K562 (cell line): ENCODE measurements around the gene SFT2D2. TPM values are rescaled to one million over a fixed set of nuclear protein-coding genes. Genes with fewer than 3 reads are reported as not detected.

Source experiments
- ATAC-seq: fragments of 200-7000 bp; cut with Tn5 transposase; 3 replicates; pipeline ENCODE4 v1.9.1; 2020; ENCODE audit warnings: moderate library complexity
- BruUV-seq: library from RNA; stranded (reverse); fragments of 400-500 nt; replicated peaks from 2 replicates; lab custom pipeline; 2021; lab: Mats Ljungman, UMichigan
- CTCF ChIA-PET: fragments of 300-600 bp; formaldehyde crosslinking; extraction: SDS; loops from one replicate; lab custom pipeline; 2021; ENCODE audit warnings: low intra/inter-chr PET ratio; lab: Yijun Ruan, JAX
- POLR2A ChIA-PET: fragments of 300-600, 350-650 bp; sonication (Branson Sonifier 250); formaldehyde crosslinking; extraction: SDS; loops from one replicate; lab custom pipeline; 2021; ENCODE audit warnings: antibody characterized with exemption, inconsistent platforms; lab: Yijun Ruan, JAX
- DNase-seq, 4 experiments: peaks; one replicate each; pipeline versions ENCODE4 v3.0.0 to v3.0.0-alpha.2; 2011 to 2018; ENCODE audit warnings: low spot score in 3 of 4, mixed read lengths in 3 of 4; ENCODE audit errors: extremely low read depth in 1 of 4
- FAIRE-seq: peaks from 2 replicates; lab custom pipeline; 2011; peaks lifted over from hg19 to GRCh38; lab: Jason Lieb, UNC
- H2AFZ ChIP-seq: 2 replicates; pipeline ENCODE4 v1.6.0; 2011; ENCODE audit warnings: low read depth, low read length, control low read depth, inconsistent platforms
- H3K27ac ChIP-seq: fragments of 200-600 bp; 3 replicates; pipeline ENCODE4 v1.8.0; 2011; ENCODE audit warnings: low read depth, mild to moderate bottlenecking, control low read depth, inconsistent platforms, low read length, moderate library complexity, mixed read lengths; ENCODE audit errors: extremely low read depth
- H3K27me3 ChIP-seq, 2 experiments: fragments of 300-600 bp in 1 of 2; 2 replicates in 1 of 2; 3 replicates in 1 of 2; pipeline versions ENCODE4 v1.6.0 to v1.8.0; 2011; ENCODE audit warnings: inconsistent platforms in 2 of 2, low read length in 2 of 2, mild to moderate bottlenecking in 1 of 2, mixed read lengths in 1 of 2, moderate library complexity in 1 of 2; ENCODE audit not compliant: control insufficient read depth in 2 of 2, insufficient read depth in 2 of 2
- H3K36me3 ChIP-seq: fragments of 300-600 bp; 3 replicates; pipeline ENCODE4 v1.8.0; 2011; ENCODE audit warnings: mild to moderate bottlenecking, low read length, inconsistent platforms; ENCODE audit not compliant: control insufficient read depth, insufficient read depth
- H3K4me1 ChIP-seq, 2 experiments: fragments of 200-600 bp in 1 of 2; replicated peaks in 1 of 2; 2 replicates in 1 of 2; 3 replicates in 1 of 2; pipeline versions ENCODE4 v1.5.1 to v1.8.0; 2011; ENCODE audit warnings: inconsistent platforms in 2 of 2, low read length in 2 of 2, mild to moderate bottlenecking in 1 of 2, mixed read lengths in 1 of 2, moderate library complexity in 1 of 2; ENCODE audit not compliant: control insufficient read depth in 2 of 2, insufficient read depth in 2 of 2
- H3K4me2 ChIP-seq: 2 replicates; pipeline ENCODE4 v1.6.1; 2011; ENCODE audit warnings: low read length, control low read depth, inconsistent platforms, mixed read lengths; ENCODE audit not compliant: insufficient read depth
- H3K4me3 ChIP-seq: fragments of 200-600 bp; sonication (generic), shearing (Covaris generic); 2 replicates; pipeline ENCODE4 v1.5.1; 2016; ENCODE audit warnings: control low read depth, inconsistent platforms
- H3K79me2 ChIP-seq: fragments of 200-600 bp; 3 replicates; pipeline ENCODE4 v1.8.0; 2011; ENCODE audit warnings: low read length, inconsistent platforms; ENCODE audit not compliant: control insufficient read depth, insufficient read depth
- H3K9ac ChIP-seq, 2 experiments: 2 replicates each; pipeline versions ENCODE4 v1.6.0 to v1.6.1; 2011; ENCODE audit warnings: low read depth in 2 of 2, low read length in 2 of 2, control low read depth in 1 of 2, inconsistent platforms in 1 of 2, mild to moderate bottlenecking in 1 of 2, mixed read lengths in 1 of 2; ENCODE audit not compliant: insufficient read depth in 1 of 2
- H3K9me1 ChIP-seq: one replicate; pipeline ENCODE4 v1.6.0; 2011; ENCODE audit warnings: inconsistent platforms, mild to moderate bottlenecking, low read length, moderate library complexity; ENCODE audit not compliant: control insufficient read depth, insufficient read depth
- H3K9me3 ChIP-seq: replicated peaks from 2 replicates; pipeline ENCODE4 v1.5.1; 2011; ENCODE audit warnings: low read depth, low read length, inconsistent platforms; ENCODE audit not compliant: control insufficient read depth, insufficient read depth
- H4K20me1 ChIP-seq: replicated peaks from 2 replicates; pipeline ENCODE4 v1.6.1; 2011; ENCODE audit warnings: low read length, inconsistent platforms, mixed read lengths; ENCODE audit not compliant: control insufficient read depth, insufficient read depth
- HDAC2 ChIP-seq: fragments of 450-650 bp; IDR thresholded peaks from 2 replicates; pipeline ENCODE4 v1.6.1; 2016; ENCODE audit warnings: mild to moderate bottlenecking
- WGBS: fragments of 100-300 bp; shearing (Covaris generic); methylation state at CpG from one replicate; pipeline ENCODE4 v1.1.6; 2016; ENCODE audit warnings: low coverage, mixed read lengths; ENCODE audit not compliant: insufficient coverage; ENCODE audit errors: missing lambda C conversion rate; 5-methylcytosine and 5-hydroxymethylcytosine counted together
- in situ Hi-C: fragments of 300-500 bp; cut with MboI; formaldehyde crosslinking; loops from 4 replicates; pipeline ENCODE4 v1.15.0; 2018; ENCODE audit warnings: inconsistent platforms, mixed read lengths
- intact Hi-C: fragments of 100-400 bp; cut with micrococcal nuclease; formaldehyde crosslinking; loops from 2 replicates; pipeline ENCODE4 v1.14.2; 2022
- polyA plus RNA-seq, 8 experiments: library from polyadenylated mRNA; depleted of rRNA in 4 of 8; stranded (reverse) in 5 of 8; unstranded in 3 of 8; fragments of >200 nt; fragmentation: Nextera tagmentation in 2 of 8; fragmentation: Illumina TruSeq in 1 of 8; extraction: Ambion mirVana in 2 of 8; extraction: Trizol in 1 of 8; gene quantifications; 2 replicates each; pipeline versions ENCODE4 v1.2.1 to v1.2.3, GENCODE V29; 2011 to 2014; ENCODE audit warnings: inconsistent platforms in 1 of 8, missing spikeins in 1 of 8
- total RNA-seq, 7 experiments: library from RNA; depleted of rRNA in 6 of 7; stranded (reverse); fragments of >200 nt in 6 of 7; fragmentation: Illumina TruSeq in 2 of 7; extraction: Trizol in 2 of 7; gene quantifications; 2 replicates each; pipeline versions ENCODE4 v1.2.1 to v1.2.3, GENCODE V29; 2011 to 2021; ENCODE audit warnings: low replicate concordance in 1 of 7
- TF ChIP-seq, protein P1 (sequence below), 2 experiments: IDR thresholded peaks; 2 replicates each; pipeline ENCODE4 v1.6.1; 2012; ENCODE audit warnings: improper control_type of control experiment in 2 of 2, low read depth in 2 of 2, low read length in 2 of 2, borderline replicate concordance in 1 of 2
- TF ChIP-seq, protein P2 (sequence below): fragments of 450-650 bp; IDR thresholded peaks from 2 replicates; pipeline ENCODE4 v1.6.1; 2018; ENCODE audit not compliant: partially characterized antibody

The SFT2D2 gene
- total and polyA plus RNA-seq, 9 of the 15 experiments (the other 6 are each of a cell fraction or from before 2014, with no cell fraction given) = 3.4 to 50.1 (median 21.6) TPM

DNA sequence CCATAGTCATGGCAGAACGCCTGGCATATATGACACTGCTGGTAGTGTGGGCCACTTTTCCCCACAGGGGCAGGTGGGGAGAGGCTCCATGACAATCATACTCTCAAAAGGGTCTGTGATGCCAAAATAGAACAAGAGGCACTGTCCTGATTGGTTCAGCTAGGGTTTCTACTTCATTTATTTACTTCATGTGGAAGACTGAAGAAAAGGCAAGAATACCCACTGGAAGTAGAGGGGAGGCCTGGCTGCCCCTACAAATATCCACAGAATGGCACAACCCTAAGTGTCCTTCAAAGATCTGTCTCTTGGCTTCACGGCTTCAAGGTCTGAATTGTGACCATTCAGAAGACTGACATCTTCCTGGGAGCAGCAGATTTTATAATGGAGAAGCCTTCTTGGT lies 4.5 kb upstream of the SFT2D2 start:
- Histone ChIP-seq H3K9ac (no peak overlapping the region), H3K9me3 (no peaks in the 10 kb centered on the region), H2AFZ (peak overlapping the region; percentile 96), H3K79me2 (peaks cover 33% of the 10 kb centered on the region), H3K27me3 (no peaks in the 10 kb centered on the region), H3K27ac (no peak overlapping the region), H3K4me1 (peaks cover 22 to 37% of the 10 kb centered on the region in 2 experiments; a peak in 4 of 5 replicates), H4K20me1 (no peaks in the 10 kb centered on the region), H3K4me2 (no peak overlapping the region), H3K9me1 (no peaks in the 10 kb centered on the region), H3K36me3 (no peaks in the 10 kb centered on the region), H3K4me3 (no peak overlapping the region)
- CTCF ChIA-PET = no interaction called here
- 88% methylated on average over 2 of the region's 2 CpGs for WGBS
- POLR2A ChIA-PET = interaction anchor here (0.6 to 1.0 kb wide), 3 partner anchors 9 to 1570 kb away, joined by 3 to 4 read pairs (median 4); no protein-coding TSS in a partner anchor
- FAIRE-seq (no peak), ATAC-seq (no peak), DNase-seq (no peak)
- in situ Hi-C loops = no loop called here
- intact Hi-C loops = loop anchor here (5.0 to 10.0 kb wide), 2 partner anchors 59 to 126 kb away; no protein-coding TSS in a partner anchor
- BruUV-seq = no TSS peak
- TF ChIP-seq HDAC2 = no peak
- TF ChIP-seq, protein P1, sequence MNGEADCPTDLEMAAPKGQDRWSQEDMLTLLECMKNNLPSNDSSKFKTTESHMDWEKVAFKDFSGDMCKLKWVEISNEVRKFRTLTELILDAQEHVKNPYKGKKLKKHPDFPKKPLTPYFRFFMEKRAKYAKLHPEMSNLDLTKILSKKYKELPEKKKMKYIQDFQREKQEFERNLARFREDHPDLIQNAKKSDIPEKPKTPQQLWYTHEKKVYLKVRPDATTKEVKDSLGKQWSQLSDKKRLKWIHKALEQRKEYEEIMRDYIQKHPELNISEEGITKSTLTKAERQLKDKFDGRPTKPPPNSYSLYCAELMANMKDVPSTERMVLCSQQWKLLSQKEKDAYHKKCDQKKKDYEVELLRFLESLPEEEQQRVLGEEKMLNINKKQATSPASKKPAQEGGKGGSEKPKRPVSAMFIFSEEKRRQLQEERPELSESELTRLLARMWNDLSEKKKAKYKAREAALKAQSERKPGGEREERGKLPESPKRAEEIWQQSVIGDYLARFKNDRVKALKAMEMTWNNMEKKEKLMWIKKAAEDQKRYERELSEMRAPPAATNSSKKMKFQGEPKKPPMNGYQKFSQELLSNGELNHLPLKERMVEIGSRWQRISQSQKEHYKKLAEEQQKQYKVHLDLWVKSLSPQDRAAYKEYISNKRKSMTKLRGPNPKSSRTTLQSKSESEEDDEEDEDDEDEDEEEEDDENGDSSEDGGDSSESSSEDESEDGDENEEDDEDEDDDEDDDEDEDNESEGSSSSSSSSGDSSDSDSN (IDR thresholded peaks at IDR 0.05; ENCODE audit: borderline replicate concordance in 1 of 2, low read depth in 2 of 2, low read length in 2 of 2) = no peak
- TF ChIP-seq, protein P2, sequence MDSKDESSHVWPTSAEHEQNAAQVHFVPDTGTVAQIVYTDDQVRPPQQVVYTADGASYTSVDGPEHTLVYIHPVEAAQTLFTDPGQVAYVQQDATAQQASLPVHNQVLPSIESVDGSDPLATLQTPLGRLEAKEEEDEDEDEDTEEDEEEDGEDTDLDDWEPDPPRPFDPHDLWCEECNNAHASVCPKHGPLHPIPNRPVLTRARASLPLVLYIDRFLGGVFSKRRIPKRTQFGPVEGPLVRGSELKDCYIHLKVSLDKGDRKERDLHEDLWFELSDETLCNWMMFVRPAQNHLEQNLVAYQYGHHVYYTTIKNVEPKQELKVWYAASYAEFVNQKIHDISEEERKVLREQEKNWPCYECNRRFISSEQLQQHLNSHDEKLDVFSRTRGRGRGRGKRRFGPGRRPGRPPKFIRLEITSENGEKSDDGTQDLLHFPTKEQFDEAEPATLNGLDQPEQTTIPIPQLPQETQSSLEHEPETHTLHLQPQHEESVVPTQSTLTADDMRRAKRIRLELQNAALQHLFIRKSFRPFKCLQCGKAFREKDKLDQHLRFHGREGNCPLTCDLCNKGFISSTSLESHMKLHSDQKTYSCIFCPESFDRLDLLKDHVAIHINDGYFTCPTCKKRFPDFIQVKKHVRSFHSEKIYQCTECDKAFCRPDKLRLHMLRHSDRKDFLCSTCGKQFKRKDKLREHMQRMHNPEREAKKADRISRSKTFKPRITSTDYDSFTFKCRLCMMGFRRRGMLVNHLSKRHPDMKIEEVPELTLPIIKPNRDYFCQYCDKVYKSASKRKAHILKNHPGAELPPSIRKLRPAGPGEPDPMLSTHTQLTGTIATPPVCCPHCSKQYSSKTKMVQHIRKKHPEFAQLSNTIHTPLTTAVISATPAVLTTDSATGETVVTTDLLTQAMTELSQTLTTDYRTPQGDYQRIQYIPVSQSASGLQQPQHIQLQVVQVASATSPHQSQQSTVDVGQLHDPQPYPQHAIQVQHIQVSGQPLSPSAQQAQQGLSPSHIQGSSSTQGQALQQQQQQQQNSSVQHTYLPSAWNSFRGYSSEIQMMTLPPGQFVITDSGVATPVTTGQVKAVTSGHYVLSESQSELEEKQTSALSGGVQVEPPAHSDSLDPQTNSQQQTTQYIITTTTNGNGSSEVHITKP = peak; percentile 94
